HFFc6 (cell line): ENCODE measurements around the gene CHAF1A. TPM values are rescaled to one million over a fixed set of nuclear protein-coding genes. Genes with fewer than 3 reads are reported as not detected.

Source experiments
- DNase-seq: peaks from one replicate; pipeline ENCODE4 v3.0.0-alpha.2; 2018
- H3K27ac Mint-ChIP-seq: 2 replicates; pipeline ENCODE4 v1.8.0; 2020; ENCODE audit warnings: mild to moderate bottlenecking, mixed read lengths
- H3K27me3 Mint-ChIP-seq: 2 replicates; pipeline ENCODE4 v1.8.0; 2021; ENCODE audit warnings: mild to moderate bottlenecking, moderate library complexity, mixed read lengths; ENCODE audit not compliant: insufficient read depth
- H3K36me3 Mint-ChIP-seq: 2 replicates; pipeline ENCODE4 v1.8.0; 2021; ENCODE audit warnings: low read depth, mixed read lengths
- H3K4me1 Mint-ChIP-seq: 2 replicates; pipeline ENCODE4 v1.8.0; 2020; ENCODE audit warnings: low read depth, mixed read lengths
- H3K4me3 Mint-ChIP-seq: 2 replicates; pipeline ENCODE4 v1.8.0; 2020; ENCODE audit warnings: mild to moderate bottlenecking, moderate library complexity, mixed read lengths
- H3K9me3 Mint-ChIP-seq: 2 replicates; pipeline ENCODE4 v1.8.0; 2020; ENCODE audit warnings: mild to moderate bottlenecking, mixed read lengths
- CTCF ChIP-seq: fragments of 200-600 bp; sonication (generic); IDR thresholded peaks from 2 replicates; pipeline ENCODE4 v1.5.0; 2021; ENCODE audit warnings: antibody characterized with exemption, mild to moderate bottlenecking
- total RNA-seq, 6 experiments: library from RNA; stranded (reverse); fragmentation: NEBNext Ultra II Directional; extraction: Animal tissue kit (Norgen Biotek cat#: 25700); gene quantifications; 2 replicates in 1 of 6; 3 replicates in 5 of 6; pipeline ENCODE4 v1.2.3, GENCODE V29; 2021

The CHAF1A gene
- total RNA-seq, 6 experiments from 2014 or later, result 18.3 to 26.3 (median 24.4) TPM

- peaks cover 19% of the 10 kb centered on the region; the same call in 1 of the 2 replicates for H3K36me3 Mint-ChIP-seq
- H3K4me1 Mint-ChIP-seq, result no peaks in the 10 kb centered on the region
- DNase-seq, result no peak
- no peak overlapping the region for H3K27ac Mint-ChIP-seq
- no peak for TF ChIP-seq CTCF
- no peak overlapping the region for H3K4me3 Mint-ChIP-seq
- peaks cover 5% of the 10 kb centered on the region for H3K27me3 Mint-ChIP-seq
- no peaks in the 10 kb centered on the region for H3K9me3 Mint-ChIP-seq
Observed at GRCh38 chr19:4448147-4448985, 45.9 kb downstream of the CHAF1A start.

- no peak for TF ChIP-seq CTCF
- Mint-ChIP-seq H3K27me3 (peaks cover 2% of the 10 kb centered on the region), H3K9me3 (no peaks in the 10 kb centered on the region), H3K36me3 (peaks cover 19% of the 10 kb centered on the region; the same call in 1 of the 2 replicates), H3K27ac (no peak overlapping the region), H3K4me3 (no peak overlapping the region), H3K4me1 (no peaks in the 10 kb centered on the region)
- DNase-seq, result no peak
Observed at GRCh38 chr19:4449022-4449638, 46.7 kb downstream of the CHAF1A start.

- no peaks in the 10 kb centered on the region for H3K9me3 Mint-ChIP-seq
- H3K27ac Mint-ChIP-seq, result no peak overlapping the region
- DNase-seq, result no peak
- peaks cover 2% of the 10 kb centered on the region; the same call in 1 of the 2 replicates for H3K27me3 Mint-ChIP-seq
- peaks cover 1% of the 10 kb centered on the region for H3K4me1 Mint-ChIP-seq
- peaks cover 14% of the 10 kb centered on the region; the same call in 1 of the 2 replicates for H3K36me3 Mint-ChIP-seq
- no peak for TF ChIP-seq CTCF
- H3K4me3 Mint-ChIP-seq, result no peak overlapping the region
Observed at GRCh38 chr19:4449639-4450028, 47.2 kb downstream of the CHAF1A start.

- no peak overlapping the region for H3K4me3 Mint-ChIP-seq
- DNase-seq, result no peak
- peaks cover 6% of the 10 kb centered on the region for H3K27me3 Mint-ChIP-seq
- TF ChIP-seq CTCF, result no peak
- H3K9me3 Mint-ChIP-seq, result no peaks in the 10 kb centered on the region
- H3K4me1 Mint-ChIP-seq, result peaks cover 24% of the 10 kb centered on the region
- H3K36me3 Mint-ChIP-seq, result peaks cover 12% of the 10 kb centered on the region; the same call in 1 of the 2 replicates
- H3K27ac Mint-ChIP-seq, result no peak overlapping the region
Observed at GRCh38 chr19:4452230-4452990, 50.0 kb downstream of the CHAF1A start.
